ENCODE measurements around the gene PAEP.
"Not testable (repeated sequence)": the region's sequence is repeated elsewhere in the genome, so short reads cannot be mapped to it uniquely, and the experiment has no call there.

The PAEP gene

GRCh38 chr9:135561391-135562234 lies at the start of gene PAEP:
Gene PAEP (plus strand): TSS chr9:135561756.
- H3K27ac ChIP-seq: no peak within 1 kb of the TSS
- no peak for TF ChIP-seq ZFX (IDR thresholded peaks at IDR 0.05)
- no peak for TF ChIP-seq CTCF (conservative IDR thresholded peaks at IDR 0.05)

GRCh38 chr9:135512241-135512603 lies 49.3 kb upstream of the PAEP start:
- H3K27ac ChIP-seq: no peak overlapping the region
- TF ChIP-seq ZFX (IDR thresholded peaks at IDR 0.05) (no peak), CTCF (conservative IDR thresholded peaks at IDR 0.05) (no peak)

- TF ChIP-seq ZFX (IDR thresholded peaks at IDR 0.05) (no peak), CTCF (conservative IDR thresholded peaks at IDR 0.05) (no peak)
- H3K27ac ChIP-seq: no peak overlapping the region
These were observed 48.7 kb upstream of the PAEP start for GRCh38 chr9:135512904-135513303.

GRCh38 chr9:135513351-135513846 lies 48.2 kb upstream of the PAEP start:
- no peak overlapping the region for H3K27ac ChIP-seq
- TF ChIP-seq ZFX (IDR thresholded peaks at IDR 0.05) (no peak), CTCF (conservative IDR thresholded peaks at IDR 0.05) (no peak)

- not testable (repeated sequence) for H3K27ac ChIP-seq
These were observed 47.6 kb upstream of the PAEP start for GRCh38 chr9:135513906-135514305.

- TF ChIP-seq CTCF (conservative IDR thresholded peaks at IDR 0.05) (no peak), ZFX (IDR thresholded peaks at IDR 0.05) (no peak)
These were observed 47.0 kb upstream of the PAEP start for GRCh38 chr9:135514342-135515082.

GRCh38 chr9:135515083-135515951 lies 46.2 kb upstream of the PAEP start:
- no peak for TF ChIP-seq ZFX (IDR thresholded peaks at IDR 0.05)
- TF ChIP-seq CTCF (conservative IDR thresholded peaks at IDR 0.05): no peak
- H3K27ac ChIP-seq: no peak overlapping the region

More at GRCh38 chr9:135514342-135515082, 47.0 kb upstream of the PAEP start:
- no peak overlapping the region for H3K27ac ChIP-seq
